CD1c-positive myeloid dendritic cell (primary cell): Measurements from ENCODE around the gene SP140.
"Not testable (repeated sequence)": the region's sequence is repeated elsewhere in the genome, so short reads cannot be mapped to it uniquely, and the experiment has no call there.

Experiments used
- DNase-seq: peaks from one replicate; pipeline ENCODE4 v3.0.0-alpha.2; 2016; ENCODE audit errors: extremely low spot score

Gene SP140

GRCh38 chr2:230225486-230225885 lies at the start of gene SP140:
SP140 (plus strand) TSS chr2:230225736; CDS start chr2:230225845, 109 bp downstream.
- peak; percentile 82 for DNase-seq

DNA sequence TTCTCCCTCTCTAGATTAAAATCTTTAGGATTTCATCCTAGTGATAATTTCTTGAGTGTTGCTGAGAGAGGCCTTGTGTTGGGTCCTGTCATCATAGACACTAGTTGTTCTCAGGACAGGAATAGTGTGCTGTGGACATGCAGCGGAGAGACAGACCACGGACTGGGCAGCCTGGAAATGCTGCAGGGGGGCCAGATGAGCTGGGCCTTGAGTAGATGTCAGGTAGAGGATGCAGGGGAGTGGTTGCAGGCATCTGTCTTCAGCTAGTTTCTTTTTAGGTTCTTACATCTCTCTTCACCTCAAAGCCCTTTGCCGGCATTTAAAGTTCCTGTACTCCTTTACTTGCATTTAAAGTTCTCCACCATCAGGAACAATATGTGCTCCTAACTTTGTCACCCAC lies 48.5 kb upstream of the SP140 start:
- no peak for DNase-seq

DNA sequence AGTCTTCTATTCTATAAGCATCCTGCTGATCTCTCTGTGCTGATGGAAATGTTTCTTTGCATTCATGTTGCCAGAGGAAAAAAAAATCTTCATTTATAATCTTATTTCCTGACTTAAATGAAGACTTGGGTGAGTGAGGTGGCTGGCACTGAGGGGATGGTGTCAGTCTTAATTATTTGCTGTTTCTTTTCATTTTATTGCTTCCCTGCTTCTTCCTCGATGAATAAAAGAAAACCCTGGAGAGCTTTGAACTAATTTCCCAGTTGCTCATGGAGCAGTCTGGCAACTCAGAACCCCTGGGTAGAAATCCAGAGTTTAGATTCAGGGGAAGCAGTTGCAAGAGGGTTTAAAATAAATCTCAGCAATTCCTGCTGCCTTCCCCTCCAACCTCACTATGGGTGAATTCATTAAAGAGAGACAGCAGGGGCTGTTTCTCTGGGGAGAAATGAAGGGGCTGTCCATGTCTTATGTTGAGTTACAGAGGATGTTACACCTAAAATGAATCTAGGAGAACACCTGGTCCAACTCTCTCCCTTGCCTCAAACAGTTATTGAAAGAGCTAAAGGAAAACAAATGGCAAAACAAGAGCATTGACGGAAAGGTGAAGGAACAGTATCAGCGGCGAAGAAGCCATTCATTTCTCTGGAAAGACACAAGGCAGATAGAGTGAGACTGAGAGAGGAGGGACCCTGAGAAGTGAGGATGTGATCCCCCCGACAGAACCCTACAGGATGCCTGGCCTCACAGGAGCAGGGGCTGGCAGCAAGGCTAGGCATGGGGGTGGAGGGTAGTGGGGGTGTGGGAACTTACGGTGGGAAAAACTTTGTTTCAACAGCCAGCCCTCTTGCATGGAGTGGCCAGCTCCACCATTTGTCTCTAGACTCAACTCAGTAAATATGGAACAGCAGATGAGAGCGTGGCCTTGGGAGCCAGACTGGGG lies 46.7 kb upstream of the SP140 start:
- DNase-seq: no peak

DNA sequence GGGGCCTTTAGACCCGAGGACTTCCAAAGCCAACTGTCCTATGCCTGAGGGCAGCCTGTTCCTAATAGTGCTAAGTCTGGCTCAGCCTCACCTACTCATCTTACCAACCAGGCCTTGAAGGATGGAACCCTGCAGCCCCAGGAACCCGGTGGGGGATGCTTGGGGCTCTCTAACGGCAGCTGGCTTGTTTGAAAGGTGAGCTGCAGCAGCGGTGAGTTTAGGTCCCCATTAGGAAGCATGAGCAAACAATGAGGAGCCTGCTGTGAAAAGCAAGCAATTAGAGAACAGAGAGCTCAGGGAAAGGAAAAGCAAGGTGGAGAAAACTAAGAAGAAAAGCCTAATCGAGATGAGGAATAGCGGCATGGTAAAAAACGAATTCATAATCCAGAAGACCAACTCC lies 45.6 kb upstream of the SP140 start:
- DNase-seq: no peak

DNA sequence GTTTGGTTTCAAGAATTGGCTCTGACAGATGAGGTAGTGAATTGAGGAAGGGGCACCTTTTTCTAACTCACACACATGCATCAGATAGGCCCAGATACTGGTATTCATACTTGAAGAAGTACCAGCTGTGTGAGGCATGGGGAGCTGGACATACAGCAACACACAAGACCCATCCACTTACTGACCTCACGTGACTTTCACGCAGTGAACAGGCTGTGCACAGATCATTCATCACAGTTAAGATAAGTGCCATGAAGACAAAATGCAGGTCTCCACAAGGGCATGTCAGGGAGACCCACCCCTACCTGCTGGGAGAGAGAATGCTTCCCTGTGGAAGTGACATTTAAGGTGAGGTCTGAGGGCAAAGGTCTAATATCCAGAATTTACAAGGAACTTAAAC lies 44.3 kb upstream of the SP140 start:
- no peak for DNase-seq

GRCh38 chr2:230184727-230185578 lies 40.6 kb upstream of the SP140 start:
- DNase-seq: no peak

- DNase-seq: no peak
Measured at GRCh38 chr2:230202430-230203109, 23.0 kb upstream of the SP140 start.

- DNase-seq: no peak
Measured at GRCh38 chr2:230203110-230203676, 22.3 kb upstream of the SP140 start.

DNA sequence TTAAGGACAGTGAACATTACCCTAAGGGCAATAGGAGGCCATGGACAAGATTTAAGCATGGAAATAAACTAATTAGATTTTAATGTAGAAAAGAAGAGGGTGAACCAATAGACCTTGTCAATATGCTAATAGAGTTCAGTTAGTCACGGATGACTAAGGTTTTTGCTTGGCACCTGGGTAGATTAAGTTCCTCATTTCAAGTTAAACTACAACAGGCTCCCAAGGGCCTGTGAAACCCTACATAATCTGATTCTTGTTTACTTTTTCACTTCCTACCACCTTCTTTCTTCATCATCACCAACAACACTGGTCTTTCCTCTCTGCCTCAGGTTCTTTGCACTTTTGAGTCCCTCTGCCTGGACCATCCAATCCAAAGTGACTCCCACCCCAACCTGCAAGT lies 20.5 kb upstream of the SP140 start:
- DNase-seq: no peak

DNA sequence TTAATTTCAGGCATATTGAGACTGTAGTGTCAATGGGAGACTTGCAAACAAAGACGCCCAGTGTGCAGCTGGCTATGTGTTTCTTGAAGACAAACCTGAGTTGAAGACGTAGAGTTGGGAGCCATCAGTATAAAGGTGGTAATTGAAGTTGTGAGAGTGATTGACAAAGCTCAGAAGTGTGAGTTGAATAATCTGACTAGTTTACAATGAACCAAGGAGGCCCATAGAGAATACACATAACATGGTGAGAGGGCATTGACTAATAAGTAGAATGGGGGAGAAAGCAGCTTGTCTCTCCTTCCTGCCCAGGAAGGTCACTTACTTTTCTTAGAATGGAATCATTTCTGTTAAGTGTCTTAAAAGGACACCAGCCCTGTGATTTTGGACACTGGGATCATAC lies 19.8 kb upstream of the SP140 start:
- no peak for DNase-seq

DNA sequence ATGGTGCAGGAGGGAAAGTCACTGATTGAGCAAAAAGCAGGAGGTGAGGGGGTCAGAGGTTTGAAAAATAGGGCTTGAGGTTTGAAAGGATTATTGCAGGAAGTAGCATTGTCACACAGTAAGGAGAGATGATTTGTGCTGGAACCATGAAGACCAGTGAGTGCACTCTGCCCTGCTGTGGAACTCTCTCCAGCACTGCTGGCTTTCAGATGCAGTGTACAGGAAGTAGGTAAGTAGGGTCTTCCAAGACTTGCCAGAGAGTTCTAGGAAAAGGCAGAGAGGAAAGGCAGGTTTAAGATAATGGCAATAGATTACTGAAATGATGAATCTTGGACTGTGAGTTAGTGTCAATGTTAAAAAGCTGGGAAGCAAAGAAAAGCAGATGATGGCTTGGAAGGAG lies 17.0 kb upstream of the SP140 start:
- no peak for DNase-seq

GRCh38 chr2:230209422-230210051 lies 16.0 kb upstream of the SP140 start:
- peak; percentile 59 for DNase-seq

- DNase-seq: no peak
Measured at GRCh38 chr2:230216489-230216888, 9.0 kb upstream of the SP140 start.

DNA sequence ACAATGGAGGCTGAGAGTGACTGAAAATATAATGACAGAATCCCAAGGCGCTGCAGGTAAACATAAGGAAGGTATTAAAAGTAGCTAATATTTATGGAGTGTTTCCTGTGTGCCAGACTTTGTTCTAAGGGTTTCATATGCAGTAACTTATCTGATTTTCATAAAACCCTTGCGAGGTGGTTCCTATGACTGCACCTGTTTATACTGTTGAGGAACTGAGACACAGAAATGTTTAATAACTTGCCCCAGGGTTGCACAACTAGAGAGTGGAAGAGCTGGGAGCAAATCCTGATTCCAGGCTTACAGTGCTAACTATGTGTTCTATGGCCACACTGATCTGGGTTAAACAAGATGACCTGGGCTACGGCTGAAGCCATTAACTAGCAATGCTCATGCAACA lies 8.1 kb upstream of the SP140 start:
- DNase-seq: no peak

GRCh38 chr2:230218421-230218820 lies 7.1 kb upstream of the SP140 start:
- peak; percentile 73 for DNase-seq

- DNase-seq: peak; percentile 87
Measured at GRCh38 chr2:230219419-230220331, 5.9 kb upstream of the SP140 start, which contains the start of gene SP110. SP110 (minus strand) TSS chr2:230219984; CDS start chr2:230216927, 3,057 bp downstream.

- no peak for DNase-seq
Measured at GRCh38 chr2:230220347-230220969, 5.1 kb upstream of the SP140 start.

DNA sequence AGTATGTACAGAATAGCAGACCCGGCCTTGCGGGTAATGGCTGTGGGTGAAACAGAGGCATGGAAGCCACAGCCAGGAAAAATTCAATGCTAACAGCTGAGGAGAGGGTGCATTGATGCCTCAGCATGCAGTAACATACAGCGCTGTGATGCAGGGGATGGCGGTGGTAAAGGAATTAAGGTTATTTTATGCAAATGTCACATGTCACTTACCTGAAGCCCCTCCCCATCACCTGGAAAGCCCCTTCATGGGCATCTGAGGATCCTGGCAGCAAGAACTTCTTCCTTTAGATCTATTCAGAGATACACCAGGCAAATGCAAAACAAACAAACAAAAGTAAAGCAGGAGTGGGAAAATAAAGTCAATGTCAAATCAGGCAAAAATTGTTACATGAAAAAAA lies 4.0 kb upstream of the SP140 start:
- no peak for DNase-seq

GRCh38 chr2:230222829-230223228 lies 2.7 kb upstream of the SP140 start:
- not testable (repeated sequence) for DNase-seq

- DNase-seq: no peak
Measured at GRCh38 chr2:230224458-230224857, 1.1 kb upstream of the SP140 start.
